Vagina (tissue), 2 donors: ENCODE data around the gene PCNX1.
A peak's percentile ranks its signal among the peaks of the same experiment; 100 is the strongest.

Source experiments
- CTCF ChIP-seq, 3 experiments: fragments of 450-650 bp in 2 of 3; fragments of 200-600 bp in 1 of 3; sonication (generic) in 1 of 3; IDR thresholded peaks; one replicate each; pipeline ENCODE4 v1.5.1; 2017 to 2019; ENCODE audit warnings: antibody characterized with exemption in 3 of 3, mild to moderate bottlenecking in 2 of 3, moderate library complexity in 2 of 3
- POLR2A ChIP-seq, 2 donors: fragments of 450-650 bp; IDR thresholded peaks; one replicate each; pipeline ENCODE4 v1.6.1; 2017; ENCODE audit warnings: antibody characterized with exemption in 2 of 2, mild to moderate bottlenecking in 2 of 2, moderate library complexity in 2 of 2

DNA sequence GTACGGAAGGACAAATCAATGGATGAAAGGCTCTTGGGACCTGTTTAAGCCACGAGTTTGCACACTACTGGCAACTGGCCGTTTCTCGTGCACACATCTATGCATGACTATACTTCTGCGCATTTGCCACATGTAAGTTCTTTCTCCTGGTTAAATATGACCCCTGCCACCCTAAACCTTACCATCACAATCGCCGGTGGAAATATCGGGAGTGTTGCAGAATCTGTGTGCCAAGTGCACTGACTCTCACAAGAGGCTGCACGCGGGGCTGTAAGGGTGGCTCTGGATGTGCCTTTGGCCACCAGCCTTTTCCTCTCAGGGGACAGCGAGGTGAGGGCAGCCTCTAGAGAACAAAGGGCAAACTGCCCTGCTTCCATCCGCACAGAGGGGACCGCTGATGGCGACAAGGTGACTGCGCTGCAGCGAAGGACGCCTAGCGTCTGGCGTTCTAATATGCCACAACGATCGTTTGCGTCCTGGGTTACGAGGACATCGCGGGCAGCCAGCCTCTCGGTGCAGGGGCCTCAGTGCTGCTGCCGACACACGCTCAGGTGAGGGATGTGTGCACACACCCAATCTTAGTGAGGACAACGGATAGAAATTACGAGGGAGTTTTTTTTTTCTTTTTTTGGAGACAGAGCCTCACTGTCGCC, 232.2 kb downstream of the PCNX1 start:
- TF ChIP-seq CTCF (IDR thresholded peaks at IDR 0.05): peak in 1 of 3 experiments; percentile 12
- TF ChIP-seq POLR2A (IDR thresholded peaks at IDR 0.05): no peak
